PFSK-1 (cell line): Measurements from ENCODE around the gene FSTL4.

Experiments used
- FOXP2 ChIP-seq: optimal IDR thresholded peaks from 2 replicates; pipeline ENCODE3; 2011; ENCODE audit warnings: borderline replicate concordance, control low read depth, inconsistent platforms; ENCODE audit not compliant: insufficient read depth; ENCODE audit errors: extremely low read length, extremely low read depth
- POLR2AphosphoS5 ChIP-seq: IDR thresholded peaks from 2 replicates; pipeline ENCODE4 v1.6.1; 2012; ENCODE audit warnings: low read depth, mild to moderate bottlenecking, control low read depth, low read length, moderate library complexity
- REST ChIP-seq, 2 experiments: IDR thresholded peaks; 2 replicates each; pipeline versions ENCODE4 v1.6.1 to v1.8.0; 2011 to 2012; ENCODE audit warnings: low read depth in 2 of 2, low read length in 2 of 2, control low read depth in 1 of 2, inconsistent platforms in 1 of 2, mild to moderate bottlenecking in 1 of 2, moderate library complexity in 1 of 2; ENCODE audit not compliant: insufficient read depth in 1 of 2
- SIN3A ChIP-seq: IDR thresholded peaks from 2 replicates; pipeline ENCODE4 v1.6.1; 2012; ENCODE audit warnings: mild to moderate bottlenecking, low read length, moderate library complexity, borderline replicate concordance; ENCODE audit not compliant: insufficient read depth
- TAF1 ChIP-seq: IDR thresholded peaks from 2 replicates; pipeline ENCODE4 v1.6.1; 2012; ENCODE audit warnings: low read length, control low read depth, borderline replicate concordance; ENCODE audit not compliant: insufficient read depth

Gene FSTL4

GRCh38 chr5:133581918-133582317 lies 30.4 kb downstream of the FSTL4 start:
- TF ChIP-seq FOXP2 (no peak), SIN3A (no peak), REST (IDR thresholded peaks at IDR 0.05; ENCODE audit: insufficient read depth in 1 of 2, low read depth in 2 of 2, low read length in 2 of 2) (no peak)

- TF ChIP-seq POLR2AphosphoS5: no peak
- TF ChIP-seq FOXP2: no peak
- no peak for TF ChIP-seq REST (IDR thresholded peaks at IDR 0.05; ENCODE audit: insufficient read depth in 1 of 2, low read depth in 2 of 2, low read length in 2 of 2)
Observed at GRCh38 chr5:133581348-133581747, 31.0 kb downstream of the FSTL4 start.

GRCh38 chr5:133580618-133581017 lies 31.7 kb downstream of the FSTL4 start:
- no peak for TF ChIP-seq REST (IDR thresholded peaks at IDR 0.05; ENCODE audit: insufficient read depth in 1 of 2, low read depth in 2 of 2, low read length in 2 of 2)
- TF ChIP-seq FOXP2: no peak
- no peak for TF ChIP-seq POLR2AphosphoS5

GRCh38 chr5:133579766-133580165 lies 32.6 kb downstream of the FSTL4 start:
- TF ChIP-seq POLR2AphosphoS5 (no peak), REST (IDR thresholded peaks at IDR 0.05; ENCODE audit: insufficient read depth in 1 of 2, low read depth in 2 of 2, low read length in 2 of 2) (no peak), FOXP2 (no peak), TAF1 (no peak)

GRCh38 chr5:133569347-133569746 lies 43.0 kb downstream of the FSTL4 start:
- no peak for TF ChIP-seq FOXP2
- no peak for TF ChIP-seq POLR2AphosphoS5
- no peak for TF ChIP-seq REST (IDR thresholded peaks at IDR 0.05; ENCODE audit: insufficient read depth in 1 of 2, low read depth in 2 of 2, low read length in 2 of 2)
- no peak for TF ChIP-seq SIN3A
- no peak for TF ChIP-seq TAF1
